T-helper 9 cell (primary cell): ENCODE data around the gene ATG4A.

Experiments
- DNase-seq: peaks from one replicate; pipeline ENCODE4 v3.0.0-alpha.2; 2020

The ATG4A gene

DNA sequence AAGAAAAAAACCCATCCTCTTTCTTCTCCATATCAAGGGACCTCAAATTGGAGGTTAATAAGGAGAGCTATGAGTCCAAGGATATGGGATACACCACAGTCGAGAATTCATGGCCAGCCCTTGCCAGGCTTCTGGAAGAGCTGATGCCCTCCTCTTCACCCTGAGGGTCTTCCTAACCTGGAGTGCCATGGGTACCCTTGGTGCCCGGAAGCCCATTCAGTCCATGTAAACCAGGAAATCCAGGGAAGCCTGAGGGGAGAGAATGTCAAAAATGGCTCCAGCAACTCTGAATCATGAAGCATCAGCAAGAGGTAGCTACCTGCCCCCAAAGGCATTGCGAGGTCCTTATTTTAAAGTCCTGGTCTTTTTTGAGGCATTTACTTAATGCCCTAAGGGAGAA is 78.2 kb downstream of the ATG4A start:
- DNase-seq, result no peak

DNA sequence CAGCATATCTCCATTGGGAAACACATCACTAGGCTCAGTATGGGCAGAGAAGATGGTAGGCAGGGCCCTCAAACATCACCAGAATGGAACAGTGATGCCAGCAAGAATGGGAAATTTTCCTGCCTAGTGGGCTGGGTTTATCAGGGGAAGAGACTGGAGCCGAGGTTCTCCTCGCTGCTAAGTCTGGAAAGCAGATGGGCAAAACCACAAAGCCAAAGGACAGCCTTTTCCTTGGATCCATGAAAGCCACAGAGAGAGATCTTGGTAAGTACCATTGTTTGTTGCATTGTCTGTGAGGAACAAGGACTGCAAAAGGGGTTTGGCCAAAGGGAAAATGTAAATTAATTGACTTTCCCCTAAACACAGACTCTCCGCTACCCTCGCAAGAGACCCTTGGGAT is 80.1 kb downstream of the ATG4A start:
- DNase-seq, result no peak

DNA sequence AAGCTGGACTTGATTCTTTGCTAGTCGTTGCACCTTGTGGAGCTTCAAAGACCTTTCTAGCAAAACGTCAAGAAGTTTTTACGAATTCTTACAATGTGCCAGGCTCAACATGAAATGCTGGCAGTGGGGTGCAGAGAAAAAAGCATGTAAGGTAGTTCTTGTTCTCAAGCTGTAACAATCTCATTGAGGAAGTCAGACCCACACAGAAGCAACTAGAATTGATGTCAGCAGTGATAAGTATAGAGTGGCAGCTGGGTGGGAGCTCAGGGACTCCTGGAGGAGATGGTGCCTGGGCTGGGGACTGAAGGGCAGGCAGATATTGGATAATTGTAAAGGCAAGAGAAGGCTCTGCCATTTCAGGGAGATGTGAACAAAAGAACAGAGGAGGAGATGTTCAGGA is 82.3 kb downstream of the ATG4A start:
- DNase-seq, result no peak

DNA sequence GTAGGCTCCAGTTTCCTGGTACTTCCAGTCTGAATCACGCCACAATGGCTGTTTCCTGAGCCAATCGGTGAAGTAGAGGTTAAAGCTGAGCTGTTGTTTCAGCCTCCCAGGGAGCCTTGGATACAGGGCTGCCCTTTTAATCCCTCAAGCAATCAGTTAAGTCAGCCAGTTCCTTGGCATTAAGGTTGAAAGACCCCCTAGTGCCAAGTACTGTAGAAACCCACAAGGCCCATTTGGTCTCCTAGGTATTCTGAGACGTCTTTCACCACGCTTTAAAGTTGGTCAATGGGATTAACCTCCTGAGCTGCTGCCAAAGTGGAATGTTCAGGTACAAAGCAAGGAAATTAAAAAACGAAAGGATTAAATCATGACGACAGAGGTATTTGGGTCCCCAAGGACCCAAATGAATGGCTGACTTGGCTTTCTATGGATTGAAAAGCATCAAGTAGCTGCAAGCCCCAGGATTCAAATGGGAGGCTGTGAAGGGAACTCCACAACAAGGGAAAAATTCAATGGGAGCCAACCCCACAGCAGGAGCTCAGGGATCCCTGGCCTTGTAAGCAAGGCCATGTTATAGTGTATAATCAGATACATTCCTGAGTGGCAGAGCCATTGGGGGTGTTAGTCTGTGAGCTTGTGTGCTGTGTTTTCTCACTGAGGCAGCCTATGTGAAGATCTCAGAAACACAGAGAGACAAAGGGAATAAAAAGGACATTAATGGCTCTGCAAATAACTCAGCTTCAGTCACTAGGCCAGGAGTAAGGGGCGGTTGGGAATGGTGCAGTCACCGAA is 86.0 kb downstream of the ATG4A start:
- DNase-seq, result no peak

DNA sequence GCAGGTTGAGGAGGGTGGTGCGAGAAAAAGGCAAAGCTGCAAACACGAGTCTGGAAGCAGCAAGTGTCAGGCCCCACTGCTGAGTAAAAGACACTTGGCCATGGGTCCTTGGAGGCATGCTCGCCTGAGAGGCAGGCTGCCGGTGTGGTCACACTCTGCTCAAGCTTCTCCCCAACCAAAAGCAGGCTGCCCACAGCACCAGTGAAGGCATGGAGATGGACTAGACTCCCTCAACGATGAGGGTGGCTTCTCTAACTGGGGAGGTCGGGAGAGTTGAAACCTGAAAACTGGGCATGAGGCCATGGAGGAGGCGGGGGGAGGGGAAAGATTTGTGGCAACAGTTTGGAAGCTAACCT is 86.5 kb downstream of the ATG4A start:
- no peak for DNase-seq

DNA sequence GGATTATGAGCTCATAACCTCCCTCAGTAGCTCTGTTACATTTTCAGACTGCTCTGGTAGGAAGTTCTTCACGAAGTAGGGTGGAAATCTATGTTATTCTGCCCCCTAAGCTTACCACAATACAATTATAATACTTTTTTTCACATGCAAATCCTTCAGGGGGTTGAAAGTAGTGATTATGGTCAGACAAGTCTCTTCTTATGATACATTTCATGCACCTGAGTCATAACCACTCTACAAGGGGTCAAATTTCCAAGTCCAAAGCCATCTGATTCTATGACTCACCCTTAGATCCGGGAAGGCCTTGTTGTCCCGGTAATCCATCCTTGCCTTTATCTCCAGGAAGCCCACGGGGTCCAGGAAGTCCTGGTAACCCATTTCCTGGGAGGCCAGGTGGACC is 95.2 kb downstream of the ATG4A start:
- no peak for DNase-seq

DNA sequence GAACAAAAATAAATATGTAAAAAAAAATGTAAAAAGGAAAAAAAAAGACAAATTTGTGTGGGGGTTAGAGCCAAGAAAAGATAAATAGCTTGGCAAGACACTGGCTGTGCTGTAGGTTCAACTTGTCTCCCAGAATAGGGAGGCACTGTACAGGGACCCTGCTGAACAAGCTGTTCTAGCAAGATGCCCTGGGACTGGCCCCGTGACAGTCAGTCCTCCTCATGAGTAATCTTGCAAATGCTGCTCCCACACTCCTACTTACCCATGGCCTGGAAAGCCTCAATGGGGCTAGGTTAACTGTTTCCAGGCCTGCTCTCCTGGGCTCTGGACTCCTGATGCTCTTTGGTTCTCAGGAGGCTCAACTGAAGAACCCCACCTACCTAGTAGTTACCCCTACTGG is 106.8 kb downstream of the ATG4A start:
- no peak for DNase-seq

DNA sequence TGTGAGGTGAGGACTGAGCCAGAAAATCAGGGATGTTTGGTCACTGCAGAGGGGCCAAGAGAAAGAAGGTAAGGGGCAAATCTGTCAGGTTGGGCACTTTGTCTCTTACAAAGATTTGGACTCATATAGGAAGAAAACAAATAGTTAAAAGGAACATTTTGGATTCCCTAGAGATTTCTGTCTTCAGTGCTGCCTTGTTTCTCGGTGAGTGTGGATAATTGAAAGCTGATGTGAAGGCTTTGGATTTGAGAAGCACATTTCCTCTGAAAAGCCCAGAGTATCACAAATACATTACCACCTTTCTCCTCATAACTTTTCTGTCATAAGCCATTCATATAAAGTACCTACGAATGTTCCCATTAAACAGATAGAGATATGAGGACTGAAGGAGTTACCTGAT is 107.5 kb downstream of the ATG4A start:
- DNase-seq, result no peak

DNA sequence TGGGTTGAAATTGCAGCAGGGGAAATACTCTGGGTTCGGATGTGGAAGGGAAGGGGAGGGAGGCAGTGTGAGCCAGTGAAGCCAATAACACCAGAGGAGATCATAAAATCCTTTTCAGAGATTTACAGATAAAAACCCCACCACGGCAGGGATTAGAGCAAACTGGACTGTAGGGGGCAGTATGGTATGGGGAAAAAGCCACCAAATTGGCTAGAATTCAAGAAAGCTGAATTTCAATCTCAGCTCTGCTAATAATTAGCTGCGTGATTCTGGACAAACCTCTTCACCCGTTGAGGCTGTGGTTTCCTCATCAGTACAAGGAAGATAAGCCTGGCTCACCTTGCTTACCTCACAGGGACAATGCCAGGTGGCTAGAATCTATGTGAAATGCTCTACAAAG is 108.1 kb downstream of the ATG4A start:
- DNase-seq, result no peak

DNA sequence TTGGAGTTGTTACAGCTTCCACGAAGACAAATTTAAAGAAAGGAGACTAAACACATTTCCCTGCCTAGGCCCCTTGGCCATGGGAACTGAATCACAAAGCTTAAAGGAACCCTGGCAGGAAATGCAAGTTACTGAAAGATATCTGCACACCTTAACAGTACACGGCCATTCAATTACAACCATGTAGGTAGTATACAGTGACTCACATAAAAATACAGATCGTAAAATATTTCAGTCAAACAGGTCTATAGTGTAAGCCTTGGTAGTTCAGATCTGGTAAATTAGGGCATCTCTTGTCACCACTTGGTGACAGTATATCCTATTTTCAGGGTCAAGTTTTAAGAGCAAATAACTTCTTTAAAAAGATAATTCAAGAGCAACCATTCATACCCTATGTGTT is 112.0 kb downstream of the ATG4A start:
- no peak for DNase-seq
